ENCODE data around the gene BLMH. TPM values are rescaled to one million over a fixed set of nuclear protein-coding genes. Genes with fewer than 3 reads are reported as not detected.

Gene BLMH
- polyA plus RNA-seq, 4 donors = 8.3 to 56.6 (median 15.0) TPM

GRCh38 chr17:30241051-30241450, 50.7 kb downstream of the BLMH start:
- peaks cover 0 to 24% (median 15%) of the 10 kb centered on the region in 3 donors for H3K27me3 ChIP-seq (ENCODE audit: control insufficient read depth in 3 of 3, insufficient read depth in 3 of 3, low read length in 3 of 3)
- no peaks in the 10 kb centered on the region for H3K36me3 ChIP-seq (ENCODE audit: control insufficient read depth in 3 of 3, insufficient read depth in 2 of 3, low read depth in 1 of 3, low read length in 3 of 3)
- WGBS, 3 donors = 83 to 91% (median 85%) methylated on average over 6 of the region's 6 CpGs
- FAIRE-seq = no peak
- no peak for DNase-seq
- H3K27ac ChIP-seq (ENCODE audit: low read depth in 1 of 3, low read length in 2 of 3) = no peak overlapping the region
- H3K9me3 ChIP-seq (ENCODE audit: control insufficient read depth in 2 of 2, insufficient read depth in 1 of 2, low read depth in 1 of 2, low read length in 1 of 2) = no peaks in the 10 kb centered on the region
- H3K4me1 ChIP-seq (ENCODE audit: control insufficient read depth in 3 of 3, insufficient read depth in 2 of 3, low read depth in 1 of 3, low read length in 2 of 3) = peaks cover 0 to 22% (median 2%) of the 10 kb centered on the region in 3 donors
- no peak overlapping the region for H3K4me3 ChIP-seq (ENCODE audit: low read depth in 1 of 3, low read length in 3 of 3)

GRCh38 chr17:30240177-30240576, 51.6 kb downstream of the BLMH start:
- Histone ChIP-seq H3K4me3 (ENCODE audit: low read depth in 1 of 3, low read length in 3 of 3) (no peak overlapping the region), H3K27ac (ENCODE audit: low read depth in 1 of 3, low read length in 2 of 3) (no peak overlapping the region), H3K27me3 (ENCODE audit: control insufficient read depth in 3 of 3, insufficient read depth in 3 of 3, low read length in 3 of 3) (peaks cover 0 to 32% (median 20%) of the 10 kb centered on the region in 3 donors), H3K9me3 (ENCODE audit: control insufficient read depth in 2 of 2, insufficient read depth in 1 of 2, low read depth in 1 of 2, low read length in 1 of 2) (no peaks in the 10 kb centered on the region), H3K4me1 (ENCODE audit: control insufficient read depth in 3 of 3, insufficient read depth in 2 of 3, low read depth in 1 of 3, low read length in 2 of 3) (peaks cover 2 to 27% (median 3%) of the 10 kb centered on the region in 3 donors), H3K36me3 (ENCODE audit: control insufficient read depth in 3 of 3, insufficient read depth in 2 of 3, low read depth in 1 of 3, low read length in 3 of 3) (no peaks in the 10 kb centered on the region)
- DNase-seq (no peak), FAIRE-seq (no peak)
- 90 to 94% (median 94%) methylated on average over 8 of the region's 8 CpGs for WGBS, 3 donors

GRCh38 chr17:30239089-30239462, 52.7 kb downstream of the BLMH start:
- DNase-seq (no peak), FAIRE-seq (no peak)
- WGBS, 3 donors = 71 to 80% (median 77%) methylated on average over 5 of the region's 5 CpGs
- H3K36me3 ChIP-seq (ENCODE audit: control insufficient read depth in 3 of 3, insufficient read depth in 2 of 3, low read depth in 1 of 3, low read length in 3 of 3) = no peaks in the 10 kb centered on the region
- no peak overlapping the region for H3K4me3 ChIP-seq (ENCODE audit: low read depth in 1 of 3, low read length in 3 of 3)
- peaks cover 2 to 30% (median 3%) of the 10 kb centered on the region in 3 donors for H3K4me1 ChIP-seq (ENCODE audit: control insufficient read depth in 3 of 3, insufficient read depth in 2 of 3, low read depth in 1 of 3, low read length in 2 of 3)
- H3K27ac ChIP-seq (ENCODE audit: low read depth in 1 of 3, low read length in 2 of 3) = no peak overlapping the region
- peaks cover 0 to 41% (median 20%) of the 10 kb centered on the region in 3 donors for H3K27me3 ChIP-seq (ENCODE audit: control insufficient read depth in 3 of 3, insufficient read depth in 3 of 3, low read length in 3 of 3)
- no peaks in the 10 kb centered on the region for H3K9me3 ChIP-seq (ENCODE audit: control insufficient read depth in 2 of 2, insufficient read depth in 1 of 2, low read depth in 1 of 2, low read length in 1 of 2)

GRCh38 chr17:30238387-30239088, 53.2 kb downstream of the BLMH start:
- 41 to 75% (median 59%) methylated on average over 26 to 27 of the region's 27 CpGs for WGBS, 3 donors
- peaks cover 0 to 45% (median 22%) of the 10 kb centered on the region in 3 donors for H3K27me3 ChIP-seq (ENCODE audit: control insufficient read depth in 3 of 3, insufficient read depth in 3 of 3, low read length in 3 of 3)

GRCh38 chr17:30238003-30238344, 53.8 kb downstream of the BLMH start:
- H3K36me3 ChIP-seq (ENCODE audit: control insufficient read depth in 3 of 3, insufficient read depth in 2 of 3, low read depth in 1 of 3, low read length in 3 of 3) = no peaks in the 10 kb centered on the region
- no peaks in the 10 kb centered on the region for H3K9me3 ChIP-seq (ENCODE audit: control insufficient read depth in 2 of 2, insufficient read depth in 1 of 2, low read depth in 1 of 2, low read length in 1 of 2)
- H3K4me1 ChIP-seq (ENCODE audit: control insufficient read depth in 3 of 3, insufficient read depth in 2 of 3, low read depth in 1 of 3, low read length in 2 of 3) = peaks cover under 1 to 30% (median 3%) of the 10 kb centered on the region in 3 donors
- H3K4me3 ChIP-seq (ENCODE audit: low read depth in 1 of 3, low read length in 3 of 3) = no peak overlapping the region
- WGBS, 3 donors = 31 to 57% (median 50%) methylated on average over 5 to 7 of the region's 7 CpGs
- FAIRE-seq (no peak), DNase-seq (no peak)
- no peak overlapping the region for H3K27ac ChIP-seq (ENCODE audit: low read depth in 1 of 3, low read length in 2 of 3)
- peaks cover 0 to 50% (median 22%) of the 10 kb centered on the region in 3 donors for H3K27me3 ChIP-seq (ENCODE audit: control insufficient read depth in 3 of 3, insufficient read depth in 3 of 3, low read length in 3 of 3)

More at GRCh38 chr17:30238387-30239088, 53.2 kb downstream of the BLMH start:
- FAIRE-seq (no peak), DNase-seq (no peak)
- Histone ChIP-seq H3K9me3 (ENCODE audit: control insufficient read depth in 2 of 2, insufficient read depth in 1 of 2, low read depth in 1 of 2, low read length in 1 of 2) (no peaks in the 10 kb centered on the region), H3K36me3 (ENCODE audit: control insufficient read depth in 3 of 3, insufficient read depth in 2 of 3, low read depth in 1 of 3, low read length in 3 of 3) (no peaks in the 10 kb centered on the region), H3K27ac (ENCODE audit: low read depth in 1 of 3, low read length in 2 of 3) (no peak overlapping the region), H3K4me1 (ENCODE audit: control insufficient read depth in 3 of 3, insufficient read depth in 2 of 3, low read depth in 1 of 3, low read length in 2 of 3) (peaks cover 2 to 30% (median 3%) of the 10 kb centered on the region in 3 donors), H3K4me3 (ENCODE audit: low read depth in 1 of 3, low read length in 3 of 3) (peak overlapping the region in 1 of 3 donors; percentile 3)

GRCh38 chr17:30237296-30238002, 54.3 kb downstream of the BLMH start:
- FAIRE-seq (no peak), DNase-seq (no peak)
- no peak overlapping the region for H3K27ac ChIP-seq (ENCODE audit: low read depth in 1 of 3, low read length in 2 of 3)
- H3K4me3 ChIP-seq (ENCODE audit: low read depth in 1 of 3, low read length in 3 of 3) = no peak overlapping the region
- peaks cover 0 to 52% (median 22%) of the 10 kb centered on the region in 3 donors for H3K27me3 ChIP-seq (ENCODE audit: control insufficient read depth in 3 of 3, insufficient read depth in 3 of 3, low read length in 3 of 3)
- no peaks in the 10 kb centered on the region for H3K9me3 ChIP-seq (ENCODE audit: control insufficient read depth in 2 of 2, insufficient read depth in 1 of 2, low read depth in 1 of 2, low read length in 1 of 2)
- H3K36me3 ChIP-seq (ENCODE audit: control insufficient read depth in 3 of 3, insufficient read depth in 2 of 3, low read depth in 1 of 3, low read length in 3 of 3) = no peaks in the 10 kb centered on the region
- H3K4me1 ChIP-seq (ENCODE audit: control insufficient read depth in 3 of 3, insufficient read depth in 2 of 3, low read depth in 1 of 3, low read length in 2 of 3) = peaks cover 0 to 30% (median 3%) of the 10 kb centered on the region in 3 donors
- 25 to 39% (median 31%) methylated on average over 19 to 21 of the region's 21 CpGs for WGBS, 3 donors

- Histone ChIP-seq H3K27ac (ENCODE audit: low read depth in 1 of 3, low read length in 2 of 3) (no peak overlapping the region), H3K27me3 (ENCODE audit: control insufficient read depth in 3 of 3, insufficient read depth in 3 of 3, low read length in 3 of 3) (peaks cover 0 to 54% (median 23%) of the 10 kb centered on the region in 3 donors), H3K36me3 (ENCODE audit: control insufficient read depth in 3 of 3, insufficient read depth in 2 of 3, low read depth in 1 of 3, low read length in 3 of 3) (no peaks in the 10 kb centered on the region), H3K4me3 (ENCODE audit: low read depth in 1 of 3, low read length in 3 of 3) (peak overlapping the region in 2 of 3 donors; percentile 17 to 27), H3K9me3 (ENCODE audit: control insufficient read depth in 2 of 2, insufficient read depth in 1 of 2, low read depth in 1 of 2, low read length in 1 of 2) (no peaks in the 10 kb centered on the region), H3K4me1 (ENCODE audit: control insufficient read depth in 3 of 3, insufficient read depth in 2 of 3, low read depth in 1 of 3, low read length in 2 of 3) (peaks cover 0 to 30% (median 3%) of the 10 kb centered on the region in 3 donors)
- DNase-seq = peak; percentile 60 to 69
- WGBS, 3 donors = 3 to 7% (median 6%) methylated on average over 20 of the region's 20 CpGs
- no peak for FAIRE-seq
These were observed 55.0 kb downstream of the BLMH start for GRCh38 chr17:30236766-30237165.

- WGBS, 3 donors = 36 to 60% (median 44%) methylated on average over 10 of the region's 10 CpGs
- no peak for FAIRE-seq
- Histone ChIP-seq H3K9me3 (ENCODE audit: control insufficient read depth in 2 of 2, insufficient read depth in 1 of 2, low read depth in 1 of 2, low read length in 1 of 2) (no peaks in the 10 kb centered on the region), H3K36me3 (ENCODE audit: control insufficient read depth in 3 of 3, insufficient read depth in 2 of 3, low read depth in 1 of 3, low read length in 3 of 3) (no peaks in the 10 kb centered on the region), H3K27me3 (ENCODE audit: control insufficient read depth in 3 of 3, insufficient read depth in 3 of 3, low read length in 3 of 3) (peaks cover 0 to 54% (median 25%) of the 10 kb centered on the region in 3 donors), H3K4me1 (ENCODE audit: control insufficient read depth in 3 of 3, insufficient read depth in 2 of 3, low read depth in 1 of 3, low read length in 2 of 3) (peaks cover 0 to 30% (median 3%) of the 10 kb centered on the region in 3 donors), H3K27ac (ENCODE audit: low read depth in 1 of 3, low read length in 2 of 3) (no peak overlapping the region), H3K4me3 (ENCODE audit: low read depth in 1 of 3, low read length in 3 of 3) (peak overlapping the region in 2 of 3 donors; percentile 39 to 47)
- DNase-seq = no peak
These were observed 55.5 kb downstream of the BLMH start for GRCh38 chr17:30236297-30236624.

All from small intestine (tissue), 7 donors.